CD4-positive, alpha-beta memory T cell (primary cell): Measurements from ENCODE around the gene CIZ1. TPM values are rescaled to one million over a fixed set of nuclear protein-coding genes. Genes with fewer than 3 reads are reported as not detected.

Source experiments
- CTCF ChIA-PET: fragments of 350-600 bp; sonication (Branson Sonifier 250); formaldehyde crosslinking; loops from one replicate; lab custom pipeline; 2021; ENCODE audit warnings: inconsistent platforms; ENCODE audit not compliant: partially characterized antibody; lab: Charles Lee
- POLR2A ChIA-PET: fragments of 350-600 bp; sonication (Branson Sonifier 250); formaldehyde crosslinking; loops from one replicate; lab custom pipeline; 2021; ENCODE audit not compliant: partially characterized antibody; lab: Charles Lee
- DNase-seq, 5 donors: peaks; one replicate each; pipeline versions ENCODE4 v3.0.0 to v3.0.0-alpha.2; 2020 to 2022; ENCODE audit warnings: mixed read lengths in 1 of 5
- H3K27ac ChIP-seq: one replicate; pipeline ENCODE4 v1.7.0; 2013; ENCODE audit warnings: low read depth, low read length
- H3K27me3 ChIP-seq: 2 replicates; pipeline ENCODE4 v1.7.0; 2013; ENCODE audit warnings: mild to moderate bottlenecking, low read length, moderate library complexity; ENCODE audit not compliant: insufficient read depth
- H3K36me3 ChIP-seq: 2 replicates; pipeline ENCODE4 v1.7.0; 2013; ENCODE audit warnings: mild to moderate bottlenecking, low read length, moderate library complexity; ENCODE audit not compliant: insufficient read depth
- H3K4me1 ChIP-seq: 2 replicates; pipeline ENCODE4 v1.7.0; 2013; ENCODE audit warnings: mild to moderate bottlenecking, low read length, moderate library complexity; ENCODE audit not compliant: insufficient read depth
- H3K4me3 ChIP-seq, 2 donors: one replicate each; pipeline ENCODE4 v1.7.0; 2013; ENCODE audit warnings: low read length in 2 of 2, mild to moderate bottlenecking in 1 of 2
- H3K9me3 ChIP-seq, 2 donors: one replicate each; pipeline ENCODE4 v1.7.0; 2013; ENCODE audit warnings: low read length in 2 of 2, control low read depth in 1 of 2; ENCODE audit not compliant: control insufficient read depth in 1 of 2
- H3K27ac Mint-ChIP-seq, 7 donors: one replicate each; pipeline ENCODE4 v1.8.0; 2020 to 2021; ENCODE audit warnings: mixed read lengths in 7 of 7, mild to moderate bottlenecking in 6 of 7, inconsistent platforms in 3 of 7, moderate library complexity in 3 of 7
- H3K27me3 Mint-ChIP-seq, 2 donors: one replicate each; pipeline ENCODE4 v1.8.0; 2020 to 2021; ENCODE audit warnings: mixed read lengths in 2 of 2
- H3K36me3 Mint-ChIP-seq, 2 donors: one replicate each; pipeline ENCODE4 v1.8.0; 2020 to 2021; ENCODE audit warnings: mixed read lengths in 2 of 2, inconsistent platforms in 1 of 2, mild to moderate bottlenecking in 1 of 2
- H3K4me1 Mint-ChIP-seq, 4 donors: one replicate each; pipeline ENCODE4 v1.8.0; 2020 to 2021; ENCODE audit warnings: mixed read lengths in 4 of 4, mild to moderate bottlenecking in 1 of 4
- H3K4me3 Mint-ChIP-seq, 8 donors: one replicate each; pipeline ENCODE4 v1.8.0; 2020 to 2021; ENCODE audit warnings: mixed read lengths in 8 of 8, mild to moderate bottlenecking in 7 of 8, moderate library complexity in 6 of 8, inconsistent platforms in 3 of 8
- H3K9me3 Mint-ChIP-seq, 8 donors: one replicate each; pipeline ENCODE4 v1.8.0; 2020 to 2021; ENCODE audit warnings: mixed read lengths in 8 of 8, mild to moderate bottlenecking in 5 of 8, inconsistent platforms in 3 of 8, moderate library complexity in 1 of 8
- intact Hi-C: fragments of 100-400 bp; cut with micrococcal nuclease; formaldehyde crosslinking; loops from one replicate; pipeline ENCODE4 v1.15.1; 2023
- polyA plus RNA-seq, 2 donors: library from polyadenylated mRNA; unstranded; fragments of 300-500 nt; fragmentation: Illumina TruSeq; gene quantifications; one replicate each; pipeline ENCODE4 v1.2.3, GENCODE V29; 2021
- total RNA-seq, 2 experiments: library from RNA; stranded (reverse); gene quantifications; one replicate each; pipeline ENCODE4 v1.2.3, GENCODE V29; 2021

The CIZ1 gene
- total and polyA plus RNA-seq, 4 experiments from 2014 or later: 3.1 to 165 (median 97.3) TPM

DNA sequence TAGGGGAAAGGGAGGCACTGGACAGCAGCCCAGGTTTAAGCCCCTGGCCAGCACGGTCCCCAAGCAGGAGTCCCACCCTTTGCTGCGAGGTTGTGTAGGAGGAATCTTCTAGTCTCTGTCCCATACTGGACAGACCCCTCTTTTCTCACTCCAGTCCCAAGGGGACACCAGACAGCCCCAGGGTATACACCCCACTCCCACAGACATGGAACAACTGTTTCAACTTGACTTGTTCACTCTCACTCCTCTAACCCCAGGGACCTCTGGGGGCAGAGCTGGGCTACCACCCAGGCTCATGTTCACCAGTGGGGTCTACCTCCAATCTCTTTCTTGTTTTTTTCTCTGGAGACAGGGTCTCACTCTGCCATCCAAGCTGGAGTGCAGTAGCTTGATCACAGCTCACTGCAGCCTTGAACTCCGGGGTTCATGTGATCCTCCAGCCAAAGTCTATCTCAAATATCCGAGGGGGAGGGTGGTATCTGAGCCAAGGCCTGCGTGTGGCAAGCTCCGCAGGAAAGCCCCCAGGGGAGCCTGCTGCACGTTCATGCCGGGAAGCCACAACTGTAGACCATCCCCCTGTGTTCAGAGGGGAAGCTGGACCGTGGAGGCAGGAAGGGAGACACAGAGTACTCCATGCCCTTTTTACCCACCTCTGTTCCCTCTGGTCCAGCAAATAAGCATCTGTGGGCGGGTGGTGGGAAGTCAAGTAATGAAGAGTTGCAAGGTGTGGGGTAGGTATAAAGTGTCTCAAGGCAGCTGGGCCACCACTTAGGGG lies 65.6 kb downstream of the CIZ1 start:
- Mint-ChIP-seq H3K36me3 (peaks cover 0 to 32% of the 10 kb centered on the region in 2 donors), H3K27me3 (no peaks in the 10 kb centered on the region)

DNA sequence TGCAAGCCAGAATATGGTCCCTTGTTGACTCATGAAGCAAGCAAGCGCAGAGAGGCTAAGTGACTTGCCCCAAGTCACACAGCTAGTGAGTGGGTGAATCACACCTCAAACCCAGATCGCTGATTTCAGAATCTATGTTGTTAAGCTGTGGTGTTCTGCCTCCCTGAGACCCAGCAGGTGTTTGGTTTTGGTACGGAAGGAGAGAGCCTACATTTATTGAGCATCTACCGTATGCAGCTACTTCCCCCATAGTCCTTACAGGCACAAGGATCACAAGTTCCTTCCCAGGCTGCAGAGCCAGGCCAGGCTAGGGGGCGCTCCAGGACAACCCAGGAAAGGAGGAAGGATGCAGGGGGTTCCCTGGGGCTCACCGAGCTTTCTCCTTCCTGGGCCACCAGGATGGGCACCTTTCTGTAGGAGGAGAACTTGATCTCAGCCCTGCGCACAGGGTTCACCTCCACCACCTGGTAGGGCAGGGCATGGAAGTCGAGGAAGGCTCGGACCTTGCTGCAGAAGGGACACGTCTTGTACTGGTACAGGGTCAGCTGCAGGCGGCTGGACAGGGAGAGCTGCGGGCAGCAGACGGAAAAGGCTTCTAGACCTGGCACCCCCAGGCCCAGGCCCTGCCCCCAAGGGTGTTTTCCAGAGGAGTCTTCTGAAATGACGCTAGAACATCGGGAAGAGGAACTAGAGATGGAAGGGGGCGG lies 66.3 kb downstream of the CIZ1 start:
- Histone ChIP-seq H3K27me3 (no peaks in the 10 kb centered on the region), H3K9me3 (no peaks in the 10 kb centered on the region), H3K4me3 (no peak overlapping the region), H3K36me3 (peaks cover 12% of the 10 kb centered on the region), H3K27ac (no peak overlapping the region), H3K4me1 (peaks cover 37% of the 10 kb centered on the region)
- ChIA-PET POLR2A (interaction anchor here (1.2 to 1.7 kb wide), 3 partner anchors 9 to 53 kb away, joined by 3 to 7 read pairs (median 4); partner anchors contain the start of gene BBLN), CTCF (interaction anchor here (0.5 to 2.2 kb wide), 10 partner anchors 8 to 183 kb away, joined by 3 to 15 read pairs (median 3); partner anchors contain the start of gene NAIF1)
- Mint-ChIP-seq H3K27ac (peak overlapping the region; percentile 36 to 90 (median 57)), H3K4me1 (peaks cover 24 to 43% (median 33%) of the 10 kb centered on the region in 4 donors), H3K9me3 (peaks cover 0 to 2% (median 0%) of the 10 kb centered on the region in 8 donors), H3K27me3 (no peaks in the 10 kb centered on the region), H3K36me3 (peaks cover 0 to 32% of the 10 kb centered on the region in 2 donors), H3K4me3 (peak overlapping the region; percentile 26 to 87 (median 74))
- DNase-seq: no peak
- intact Hi-C loops: loop anchor here (10.0 kb wide), 1 partner anchor 390 kb away; the partner anchor contains the start of gene TOR2A

More for the DNA sequence above, 65.6 kb downstream of the CIZ1 start:
- Histone ChIP-seq H3K27me3 (no peaks in the 10 kb centered on the region), H3K4me3 (no peak overlapping the region), H3K36me3 (peaks cover 12% of the 10 kb centered on the region), H3K27ac (no peak overlapping the region), H3K4me1 (peaks cover 37% of the 10 kb centered on the region), H3K9me3 (no peaks in the 10 kb centered on the region)
- ChIA-PET CTCF (interaction anchor here (0.5 to 2.2 kb wide), 6 partner anchors 9 to 136 kb away, joined by 3 to 15 read pairs (median 3); partner anchors contain the start of gene NAIF1), POLR2A (interaction anchor here (1.4 to 1.7 kb wide), 2 partner anchors 9 to 34 kb away, joined by 4 to 7 read pairs; partner anchors contain the start of gene BBLN)
- intact Hi-C loops: loop anchor here (10.0 kb wide), 1 partner anchor 391 kb away; the partner anchor contains the start of gene TOR2A
- peaks cover 24 to 46% (median 33%) of the 10 kb centered on the region in 4 donors for H3K4me1 Mint-ChIP-seq
- H3K27ac Mint-ChIP-seq: peak overlapping the region; percentile 64 to 85 (median 81)
- H3K9me3 Mint-ChIP-seq: peaks cover 0 to 2% (median 0%) of the 10 kb centered on the region in 8 donors
- peak overlapping the region; percentile 83 to 99 (median 86) for H3K4me3 Mint-ChIP-seq
- no peak for DNase-seq

DNA sequence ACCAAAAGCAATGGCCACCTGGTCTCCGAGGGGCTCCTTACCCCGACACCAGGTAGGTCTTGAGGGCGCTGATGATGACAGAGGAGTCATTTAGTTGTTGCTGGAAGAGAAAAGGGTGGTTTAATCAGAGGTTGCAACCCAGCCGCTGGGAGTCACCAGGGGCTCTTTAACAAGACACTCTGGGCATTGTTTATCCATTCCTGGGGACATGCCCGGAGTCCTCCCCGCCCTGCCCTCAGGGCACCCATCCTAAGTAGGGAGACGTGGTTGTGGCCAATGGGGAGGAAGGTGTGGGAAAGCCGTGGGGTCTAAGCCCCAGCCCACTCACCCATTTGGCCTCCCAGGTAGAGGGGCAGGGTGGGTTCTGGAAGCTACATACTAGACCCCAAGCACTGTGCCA lies 66.9 kb downstream of the CIZ1 start:
- Histone ChIP-seq H3K27me3 (no peaks in the 10 kb centered on the region), H3K4me3 (no peak overlapping the region), H3K4me1 (peaks cover 33% of the 10 kb centered on the region), H3K9me3 (no peaks in the 10 kb centered on the region), H3K27ac (no peak overlapping the region), H3K36me3 (peaks cover 12% of the 10 kb centered on the region)
- POLR2A ChIA-PET: interaction anchor here (1.2 to 1.7 kb wide), 2 partner anchors 8 to 52 kb away, joined by 3 to 7 read pairs; no protein-coding TSS in a partner anchor
- no peak for DNase-seq
- H3K4me1 Mint-ChIP-seq: peaks cover 20 to 39% (median 30%) of the 10 kb centered on the region in 4 donors
- H3K36me3 Mint-ChIP-seq: peaks cover 0 to 30% of the 10 kb centered on the region in 2 donors
- no peaks in the 10 kb centered on the region for H3K27me3 Mint-ChIP-seq
- CTCF ChIA-PET: interaction anchor here (0.6 to 2.2 kb wide), 9 partner anchors 8 to 182 kb away, joined by 3 to 15 read pairs (median 3); partner anchors contain the start of gene NAIF1
- intact Hi-C loops: loop anchor here (10.0 kb wide), 1 partner anchor 390 kb away; the partner anchor contains the start of gene TOR2A
- H3K27ac Mint-ChIP-seq: peak overlapping the region in 3 of 7 donors; percentile 50 to 85 (median 52)
- peak overlapping the region in 5 of 8 donors; percentile 17 to 87 (median 64) for H3K4me3 Mint-ChIP-seq
- peaks cover 0 to 2% (median 0%) of the 10 kb centered on the region in 8 donors for H3K9me3 Mint-ChIP-seq

DNA sequence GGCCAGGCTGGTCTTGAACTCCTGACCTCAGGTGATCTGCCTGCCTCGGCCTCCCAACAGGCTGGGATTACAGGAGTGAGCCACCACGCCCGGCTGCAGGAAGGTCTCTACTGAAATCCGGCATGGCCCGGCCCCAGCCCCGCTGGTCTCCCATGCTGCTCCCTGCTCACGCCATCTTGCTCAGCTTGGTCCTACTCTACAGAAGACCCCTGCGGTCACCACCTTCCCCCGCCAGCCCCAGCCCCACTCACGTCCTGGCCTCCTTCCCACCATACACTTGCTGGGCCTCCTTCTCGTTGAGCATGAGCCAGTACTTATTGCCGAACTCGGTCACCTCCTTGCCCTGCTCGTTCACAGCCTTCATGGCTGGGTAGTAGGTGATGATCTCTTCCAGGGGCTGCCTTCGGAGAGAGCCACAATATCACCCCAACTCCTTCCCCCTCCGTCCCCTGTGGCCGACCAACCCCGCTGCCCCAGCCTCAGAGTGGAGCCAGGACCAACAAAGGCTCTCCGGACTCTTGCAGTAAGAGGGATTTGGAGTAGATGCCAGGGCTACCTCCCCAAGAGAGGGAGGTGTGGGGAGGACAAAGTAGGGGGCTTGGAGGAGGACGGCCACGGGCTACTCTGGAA lies 67.8 kb downstream of the CIZ1 start:
- Mint-ChIP-seq H3K36me3 (peaks cover 0 to 30% of the 10 kb centered on the region in 2 donors), H3K9me3 (no peaks in the 10 kb centered on the region), H3K27ac (peak overlapping the region in 3 of 7 donors; percentile 42 to 47 (median 42)), H3K4me3 (no peak overlapping the region), H3K4me1 (peaks cover 15 to 32% (median 22%) of the 10 kb centered on the region in 4 donors), H3K27me3 (no peaks in the 10 kb centered on the region)
- no peak for DNase-seq
- CTCF ChIA-PET: interaction anchor here (0.6 to 1.4 kb wide), 2 partner anchors 14 to 35 kb away, joined by 3 read pairs; no protein-coding TSS in a partner anchor
- intact Hi-C loops: loop anchor here (10.0 kb wide), 1 partner anchor 389 kb away; the partner anchor contains the start of gene TOR2A
- H3K4me1 ChIP-seq: peaks cover 24% of the 10 kb centered on the region
- H3K27ac ChIP-seq: no peak overlapping the region
- no peaks in the 10 kb centered on the region for H3K27me3 ChIP-seq
- H3K36me3 ChIP-seq: peaks cover 12% of the 10 kb centered on the region
- POLR2A ChIA-PET: no interaction called here
- H3K4me3 ChIP-seq: no peak overlapping the region
- no peaks in the 10 kb centered on the region for H3K9me3 ChIP-seq

DNA sequence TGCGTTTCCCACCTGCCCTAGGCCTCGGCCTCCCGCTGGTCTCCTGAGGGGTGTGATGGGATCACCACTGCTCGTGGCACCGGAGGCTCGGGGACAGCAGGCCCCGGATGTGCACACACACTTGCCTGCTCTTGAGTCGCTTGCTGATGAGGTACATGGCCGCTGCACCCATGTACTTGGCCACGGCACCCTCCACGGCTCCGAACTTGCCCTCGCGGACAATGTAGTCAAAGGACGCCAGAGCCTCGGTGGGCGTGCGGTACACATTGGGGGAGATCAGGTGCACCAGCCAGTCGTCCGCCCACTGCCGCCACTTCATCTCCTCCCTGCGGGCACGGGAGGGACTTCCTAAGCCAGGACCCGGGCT lies 68.6 kb downstream of the CIZ1 start:
- H3K27me3 ChIP-seq: no peaks in the 10 kb centered on the region
- POLR2A ChIA-PET: interaction anchor here (0.7 kb wide), 1 partner anchor 9 kb away, joined by 3 read pairs; no protein-coding TSS in a partner anchor
- no peaks in the 10 kb centered on the region for H3K27me3 Mint-ChIP-seq
- H3K27ac ChIP-seq: no peak overlapping the region
- peaks cover 28% of the 10 kb centered on the region for H3K4me1 ChIP-seq
- no peak overlapping the region for H3K4me3 ChIP-seq
- no peak for DNase-seq
- CTCF ChIA-PET: no interaction called here
- H3K9me3 ChIP-seq: no peaks in the 10 kb centered on the region
- peaks cover 0 to 27% of the 10 kb centered on the region in 2 donors for H3K36me3 Mint-ChIP-seq
- peaks cover 12% of the 10 kb centered on the region for H3K36me3 ChIP-seq
- intact Hi-C loops: loop anchor here (10.0 kb wide), 1 partner anchor 388 kb away; the partner anchor contains the start of gene TOR2A
- peak overlapping the region in 1 of 7 donors; percentile 70 for H3K27ac Mint-ChIP-seq
- no peak overlapping the region for H3K4me3 Mint-ChIP-seq
- no peaks in the 10 kb centered on the region for H3K9me3 Mint-ChIP-seq
- peaks cover 15 to 27% (median 20%) of the 10 kb centered on the region in 4 donors for H3K4me1 Mint-ChIP-seq
